ENCODE measurements around the gene SMYD3. TPM values are rescaled to one million over a fixed set of nuclear protein-coding genes. Genes with fewer than 3 reads are reported as not detected.

SMYD3 gene
- total RNA-seq, 1 experiment from 2014 or later = 35.1 TPM

- Mint-ChIP-seq H3K4me3 (ENCODE audit: low read depth, unreplicated experiment) (no peak overlapping the region), H3K4me1 (ENCODE audit: low read depth, unreplicated experiment) (no peaks in the 10 kb centered on the region), H3K27me3 (ENCODE audit: unreplicated experiment) (no peaks in the 10 kb centered on the region), H3K9me3 (ENCODE audit: low read depth, unreplicated experiment) (no peaks in the 10 kb centered on the region), H3K27ac (ENCODE audit: unreplicated experiment) (no peak overlapping the region), H3K36me3 (ENCODE audit: insufficient read depth, unreplicated experiment) (no peaks in the 10 kb centered on the region)
- BruUV-seq (replicated peaks) = no TSS peak
- CTCF ChIA-PET = no interaction called here
- no peak for DNase-seq
- intact Hi-C loops (cut with micrococcal nuclease; ENCODE audit: unreplicated experiment) = no loop called here
- no peak for TF ChIP-seq CTCF (IDR thresholded peaks at IDR 0.05; ENCODE audit: unreplicated experiment)
These were observed 69.1 kb downstream of the SMYD3 start for GRCh38 chr1:246437961-246438360.

DNA sequence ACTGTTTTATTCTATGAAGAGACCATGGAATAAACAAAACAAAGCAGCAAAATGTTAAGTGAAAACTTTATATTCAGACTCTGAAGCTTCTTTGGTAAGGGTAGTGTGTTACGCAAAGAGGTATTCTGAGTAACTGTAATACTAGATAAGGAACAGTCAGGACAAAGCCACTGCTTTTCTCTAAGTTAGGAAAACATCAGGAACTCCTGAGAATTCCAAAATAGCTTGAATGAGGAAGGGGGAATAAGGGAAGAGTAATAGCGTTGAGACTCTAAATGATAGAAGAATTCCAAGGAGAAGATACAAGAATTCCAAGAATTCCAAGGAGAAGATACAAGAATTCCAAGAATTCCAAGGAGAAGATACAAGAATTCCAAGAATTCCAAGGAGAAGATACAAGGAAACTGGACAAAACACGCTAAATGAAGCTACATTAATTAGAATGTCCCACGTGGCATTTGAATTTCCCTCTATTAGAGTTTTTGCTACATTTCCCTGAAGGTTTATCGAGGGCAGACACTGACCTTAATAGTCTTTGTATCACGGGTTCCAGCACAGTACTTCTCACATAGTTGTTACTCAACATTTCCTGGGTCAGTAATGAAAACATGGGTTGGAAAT lies 71.5 kb downstream of the SMYD3 start:
- H3K36me3 Mint-ChIP-seq (ENCODE audit: insufficient read depth, unreplicated experiment) = no peaks in the 10 kb centered on the region
- H3K4me3 Mint-ChIP-seq (ENCODE audit: low read depth, unreplicated experiment) = no peak overlapping the region
- no peaks in the 10 kb centered on the region for H3K27me3 Mint-ChIP-seq (ENCODE audit: unreplicated experiment)
- DNase-seq = no peak
- H3K9me3 Mint-ChIP-seq (ENCODE audit: low read depth, unreplicated experiment) = peaks cover 2% of the 10 kb centered on the region
- H3K27ac Mint-ChIP-seq (ENCODE audit: unreplicated experiment) = no peak overlapping the region
- intact Hi-C loops (cut with micrococcal nuclease; ENCODE audit: unreplicated experiment) = no loop called here
- H3K4me1 Mint-ChIP-seq (ENCODE audit: low read depth, unreplicated experiment) = no peaks in the 10 kb centered on the region
- CTCF ChIA-PET = no interaction called here
- no peak for TF ChIP-seq CTCF (IDR thresholded peaks at IDR 0.05; ENCODE audit: unreplicated experiment)
- BruUV-seq (replicated peaks) = no TSS peak

DNA sequence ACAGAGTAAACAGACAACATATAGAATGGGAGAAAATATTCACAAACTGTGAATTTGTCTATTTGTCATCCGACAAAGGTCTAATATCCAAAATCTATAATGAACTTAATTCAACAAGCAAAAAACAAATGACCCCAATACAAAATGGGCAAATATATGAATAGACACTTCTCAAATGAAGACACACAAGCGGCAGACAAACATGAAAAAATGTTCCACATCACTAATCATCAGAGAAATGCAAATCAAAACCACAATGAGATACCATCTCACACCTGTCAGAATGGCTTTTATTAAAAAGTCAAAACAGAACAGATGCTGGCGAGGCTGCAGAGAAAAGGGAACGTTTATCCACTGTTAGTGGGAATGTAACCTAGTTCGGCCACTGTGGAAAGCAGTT lies 72.7 kb downstream of the SMYD3 start:
- no peak overlapping the region for H3K27ac Mint-ChIP-seq (ENCODE audit: unreplicated experiment)
- BruUV-seq (replicated peaks) = no TSS peak
- H3K4me3 Mint-ChIP-seq (ENCODE audit: low read depth, unreplicated experiment) = no peak overlapping the region

GRCh38 chr1:246428542-246429308 lies 78.4 kb downstream of the SMYD3 start:
- BruUV-seq (replicated peaks) = no TSS peak
- peaks cover 6% of the 10 kb centered on the region for H3K9me3 Mint-ChIP-seq (ENCODE audit: low read depth, unreplicated experiment)
- no peaks in the 10 kb centered on the region for H3K36me3 Mint-ChIP-seq (ENCODE audit: insufficient read depth, unreplicated experiment)
- intact Hi-C loops (cut with micrococcal nuclease; ENCODE audit: unreplicated experiment) = no loop called here
- TF ChIP-seq CTCF (IDR thresholded peaks at IDR 0.05; ENCODE audit: unreplicated experiment) = no peak
- CTCF ChIA-PET = interaction anchor here (0.7 kb wide), 1 partner anchor 34 kb away, joined by 4 read pairs; no protein-coding TSS in a partner anchor
- no peak overlapping the region for H3K4me3 Mint-ChIP-seq (ENCODE audit: low read depth, unreplicated experiment)
- DNase-seq = no peak
- H3K4me1 Mint-ChIP-seq (ENCODE audit: low read depth, unreplicated experiment) = peaks cover 15% of the 10 kb centered on the region
- no peaks in the 10 kb centered on the region for H3K27me3 Mint-ChIP-seq (ENCODE audit: unreplicated experiment)
- H3K27ac Mint-ChIP-seq (ENCODE audit: unreplicated experiment) = no peak overlapping the region

More for the DNA sequence above, 72.7 kb downstream of the SMYD3 start:
- no peak for TF ChIP-seq CTCF (IDR thresholded peaks at IDR 0.05; ENCODE audit: unreplicated experiment)
- intact Hi-C loops (cut with micrococcal nuclease; ENCODE audit: unreplicated experiment) = no loop called here
- H3K27me3 Mint-ChIP-seq (ENCODE audit: unreplicated experiment) = no peaks in the 10 kb centered on the region
- no peak for DNase-seq
- CTCF ChIA-PET = no interaction called here
- H3K4me1 Mint-ChIP-seq (ENCODE audit: low read depth, unreplicated experiment) = no peaks in the 10 kb centered on the region
- no peaks in the 10 kb centered on the region for H3K36me3 Mint-ChIP-seq (ENCODE audit: insufficient read depth, unreplicated experiment)
- H3K9me3 Mint-ChIP-seq (ENCODE audit: low read depth, unreplicated experiment) = peaks cover 6% of the 10 kb centered on the region
